Stimulated activated naive CD8-positive, alpha-beta T cell treated with anti-CD3 and anti-CD28 coated beads, Interleukin-15, amount 100 ng/mL, for 72 hours (primary cell): Measurements from ENCODE around the gene POLA1.

ENCODE experiments used
- ATAC-seq: fragments of 150-1000 bp; cut with Tn5 transposase; 2 replicates; pipeline ENCODE4 v1.10.0; 2021; ENCODE audit warnings: mild to moderate bottlenecking, moderate library complexity
- DNase-seq, 2 donors: peaks; one replicate each; pipeline ENCODE4 v3.0.0; 2021 to 2022
- H3K27ac Mint-ChIP-seq, 2 donors: one replicate each; pipeline ENCODE4 v1.8.0; 2022; ENCODE audit warnings: mild to moderate bottlenecking in 2 of 2, mixed read lengths in 2 of 2, moderate library complexity in 2 of 2
- H3K27me3 Mint-ChIP-seq: one replicate; pipeline ENCODE4 v1.8.0; 2022; ENCODE audit warnings: mixed read lengths
- H3K4me1 Mint-ChIP-seq: one replicate; pipeline ENCODE4 v1.8.0; 2022; ENCODE audit warnings: mild to moderate bottlenecking, mixed read lengths
- H3K4me3 Mint-ChIP-seq, 2 donors: one replicate each; pipeline ENCODE4 v1.8.0; 2022; ENCODE audit warnings: mild to moderate bottlenecking in 2 of 2, mixed read lengths in 2 of 2, moderate library complexity in 1 of 2
- H3K9me3 Mint-ChIP-seq, 2 donors: one replicate each; pipeline ENCODE4 v1.8.0; 2022; ENCODE audit warnings: mixed read lengths in 2 of 2

Gene POLA1

GRCh38 chrX:24996096-24996709 is 302.5 kb downstream of the POLA1 start:
- no peak overlapping the region for H3K27ac Mint-ChIP-seq
- H3K27me3 Mint-ChIP-seq, result no peaks in the 10 kb centered on the region
- H3K4me1 Mint-ChIP-seq, result no peaks in the 10 kb centered on the region
- ATAC-seq (no peak), DNase-seq (no peak)
- H3K4me3 Mint-ChIP-seq, result no peak overlapping the region
- H3K9me3 Mint-ChIP-seq, result no peaks in the 10 kb centered on the region

GRCh38 chrX:24999511-24999910 is 305.8 kb downstream of the POLA1 start:
- Mint-ChIP-seq H3K4me1 (peaks cover 13% of the 10 kb centered on the region), H3K27ac (no peak overlapping the region), H3K27me3 (peaks cover 18% of the 10 kb centered on the region), H3K4me3 (no peak overlapping the region), H3K9me3 (no peaks in the 10 kb centered on the region)
- ATAC-seq (no peak), DNase-seq (no peak)

- Mint-ChIP-seq H3K9me3 (no peaks in the 10 kb centered on the region), H3K4me3 (no peak overlapping the region), H3K4me1 (peaks cover 30% of the 10 kb centered on the region), H3K27me3 (peaks cover 38% of the 10 kb centered on the region), H3K27ac (no peak overlapping the region)
- ATAC-seq, result peak; percentile 52
- DNase-seq, result no peak
Measured at GRCh38 chrX:25001808-25002660, 308.3 kb downstream of the POLA1 start.

GRCh38 chrX:25002661-25003020 is 308.9 kb downstream of the POLA1 start:
- H3K4me3 Mint-ChIP-seq, result peak overlapping the region in 1 of 2 donors; percentile 72
- H3K27ac Mint-ChIP-seq, result no peak overlapping the region
- H3K27me3 Mint-ChIP-seq, result peaks cover 43% of the 10 kb centered on the region
- no peaks in the 10 kb centered on the region for H3K9me3 Mint-ChIP-seq
- H3K4me1 Mint-ChIP-seq, result peaks cover 31% of the 10 kb centered on the region
- ATAC-seq (peak; percentile 17), DNase-seq (no peak)

- Mint-ChIP-seq H3K9me3 (no peaks in the 10 kb centered on the region), H3K27ac (no peak overlapping the region), H3K4me1 (peaks cover 31% of the 10 kb centered on the region), H3K27me3 (peaks cover 49% of the 10 kb centered on the region), H3K4me3 (peak overlapping the region; percentile 67 to 72)
- ATAC-seq, result no peak
- DNase-seq, result no peak
Measured at GRCh38 chrX:25003066-25003849, 309.5 kb downstream of the POLA1 start.

GRCh38 chrX:25004040-25004439 is 310.3 kb downstream of the POLA1 start:
- no peaks in the 10 kb centered on the region for H3K9me3 Mint-ChIP-seq
- peaks cover 51% of the 10 kb centered on the region for H3K27me3 Mint-ChIP-seq
- peaks cover 31% of the 10 kb centered on the region for H3K4me1 Mint-ChIP-seq
- H3K27ac Mint-ChIP-seq, result peak overlapping the region in 1 of 2 donors; percentile 89
- no peak for ATAC-seq
- no peak for DNase-seq
- peak overlapping the region; percentile 36 to 44 for H3K4me3 Mint-ChIP-seq

GRCh38 chrX:25004485-25005032 is 310.8 kb downstream of the POLA1 start:
- H3K9me3 Mint-ChIP-seq, result no peaks in the 10 kb centered on the region
- ATAC-seq (peak; percentile 32), DNase-seq (no peak)
- peak overlapping the region; percentile 31 to 36 for H3K4me3 Mint-ChIP-seq
- H3K4me1 Mint-ChIP-seq, result peaks cover 31% of the 10 kb centered on the region
- peaks cover 52% of the 10 kb centered on the region for H3K27me3 Mint-ChIP-seq
- peak overlapping the region in 1 of 2 donors; percentile 34 for H3K27ac Mint-ChIP-seq

- Mint-ChIP-seq H3K4me1 (peaks cover 31% of the 10 kb centered on the region), H3K9me3 (no peaks in the 10 kb centered on the region), H3K27ac (no peak overlapping the region), H3K27me3 (peaks cover 57% of the 10 kb centered on the region), H3K4me3 (no peak overlapping the region)
- ATAC-seq (no peak), DNase-seq (no peak)
Measured at GRCh38 chrX:25005034-25005381, 311.3 kb downstream of the POLA1 start.

- peak overlapping the region in 1 of 2 donors; percentile 59 for H3K4me3 Mint-ChIP-seq
Measured at GRCh38 chrX:25005382-25006185, 311.9 kb downstream of the POLA1 start.

GRCh38 chrX:25006586-25007058 is 312.9 kb downstream of the POLA1 start:
- DNase-seq (no peak), ATAC-seq (no peak)
- Mint-ChIP-seq H3K27me3 (peaks cover 73% of the 10 kb centered on the region), H3K27ac (peak overlapping the region in 1 of 2 donors; percentile 34), H3K4me3 (peak overlapping the region; percentile 51 to 74), H3K4me1 (peaks cover 31% of the 10 kb centered on the region), H3K9me3 (no peaks in the 10 kb centered on the region)

More at GRCh38 chrX:25005382-25006185, 311.9 kb downstream of the POLA1 start:
- ATAC-seq (no peak), DNase-seq (no peak)
- Mint-ChIP-seq H3K27ac (no peak overlapping the region), H3K4me1 (peaks cover 31% of the 10 kb centered on the region), H3K27me3 (peaks cover 62% of the 10 kb centered on the region), H3K9me3 (no peaks in the 10 kb centered on the region)

- ATAC-seq (no peak), DNase-seq (no peak)
- H3K27ac Mint-ChIP-seq, result peak overlapping the region in 1 of 2 donors; percentile 42
- H3K9me3 Mint-ChIP-seq, result no peaks in the 10 kb centered on the region
- H3K4me3 Mint-ChIP-seq, result peak overlapping the region; percentile 51 to 74
- H3K27me3 Mint-ChIP-seq, result peaks cover 79% of the 10 kb centered on the region
- H3K4me1 Mint-ChIP-seq, result peaks cover 31% of the 10 kb centered on the region
Measured at GRCh38 chrX:25007059-25008053, 313.6 kb downstream of the POLA1 start.

GRCh38 chrX:25009407-25009806 is 315.7 kb downstream of the POLA1 start:
- H3K4me1 Mint-ChIP-seq, result peaks cover 33% of the 10 kb centered on the region

GRCh38 chrX:25010784-25011588 is 317.3 kb downstream of the POLA1 start:
- H3K4me3 Mint-ChIP-seq, result no peak overlapping the region
- peaks cover 84% of the 10 kb centered on the region for H3K27me3 Mint-ChIP-seq
- no peak for ATAC-seq
- DNase-seq, result no peak
- no peak overlapping the region for H3K27ac Mint-ChIP-seq
- H3K4me1 Mint-ChIP-seq, result peaks cover 26% of the 10 kb centered on the region
- H3K9me3 Mint-ChIP-seq, result no peaks in the 10 kb centered on the region

More at GRCh38 chrX:25009407-25009806, 315.7 kb downstream of the POLA1 start:
- no peak for DNase-seq
- Mint-ChIP-seq H3K27me3 (peaks cover 82% of the 10 kb centered on the region), H3K9me3 (no peaks in the 10 kb centered on the region), H3K27ac (no peak overlapping the region), H3K4me3 (no peak overlapping the region)
- ATAC-seq, result no peak
